PFSK-1 (cell line): ENCODE results near the gene NXPE3. TPM values are rescaled to one million over a fixed set of nuclear protein-coding genes. Genes with fewer than 3 reads are reported as not detected.

ENCODE experiments used
- FOXP2 ChIP-seq: optimal IDR thresholded peaks from 2 replicates; pipeline ENCODE3; 2011; ENCODE audit warnings: borderline replicate concordance, control low read depth, inconsistent platforms; ENCODE audit not compliant: insufficient read depth; ENCODE audit errors: extremely low read length, extremely low read depth
- POLR2AphosphoS5 ChIP-seq: IDR thresholded peaks from 2 replicates; pipeline ENCODE4 v1.6.1; 2012; ENCODE audit warnings: low read depth, mild to moderate bottlenecking, control low read depth, low read length, moderate library complexity
- SIN3A ChIP-seq: IDR thresholded peaks from 2 replicates; pipeline ENCODE4 v1.6.1; 2012; ENCODE audit warnings: mild to moderate bottlenecking, low read length, moderate library complexity, borderline replicate concordance; ENCODE audit not compliant: insufficient read depth
- TAF1 ChIP-seq: IDR thresholded peaks from 2 replicates; pipeline ENCODE4 v1.6.1; 2012; ENCODE audit warnings: low read length, control low read depth, borderline replicate concordance; ENCODE audit not compliant: insufficient read depth
- polyA plus RNA-seq: library from polyadenylated mRNA; unstranded; fragments of >200 nt; gene quantifications from one replicate; pipeline ENCODE4 v1.2.1, GENCODE V29; 2012; ENCODE audit warnings: low read depth, missing spikeins; ENCODE audit not compliant: insufficient read length
- TF ChIP-seq, protein P1 (sequence below), 2 experiments: IDR thresholded peaks; 2 replicates each; pipeline versions ENCODE4 v1.6.1 to v1.8.0; 2011 to 2012; ENCODE audit warnings: low read depth in 2 of 2, low read length in 2 of 2, control low read depth in 1 of 2, inconsistent platforms in 1 of 2, mild to moderate bottlenecking in 1 of 2, moderate library complexity in 1 of 2; ENCODE audit not compliant: insufficient read depth in 1 of 2

Gene NXPE3
- polyA plus RNA-seq, result 4.9 TPM

DNA sequence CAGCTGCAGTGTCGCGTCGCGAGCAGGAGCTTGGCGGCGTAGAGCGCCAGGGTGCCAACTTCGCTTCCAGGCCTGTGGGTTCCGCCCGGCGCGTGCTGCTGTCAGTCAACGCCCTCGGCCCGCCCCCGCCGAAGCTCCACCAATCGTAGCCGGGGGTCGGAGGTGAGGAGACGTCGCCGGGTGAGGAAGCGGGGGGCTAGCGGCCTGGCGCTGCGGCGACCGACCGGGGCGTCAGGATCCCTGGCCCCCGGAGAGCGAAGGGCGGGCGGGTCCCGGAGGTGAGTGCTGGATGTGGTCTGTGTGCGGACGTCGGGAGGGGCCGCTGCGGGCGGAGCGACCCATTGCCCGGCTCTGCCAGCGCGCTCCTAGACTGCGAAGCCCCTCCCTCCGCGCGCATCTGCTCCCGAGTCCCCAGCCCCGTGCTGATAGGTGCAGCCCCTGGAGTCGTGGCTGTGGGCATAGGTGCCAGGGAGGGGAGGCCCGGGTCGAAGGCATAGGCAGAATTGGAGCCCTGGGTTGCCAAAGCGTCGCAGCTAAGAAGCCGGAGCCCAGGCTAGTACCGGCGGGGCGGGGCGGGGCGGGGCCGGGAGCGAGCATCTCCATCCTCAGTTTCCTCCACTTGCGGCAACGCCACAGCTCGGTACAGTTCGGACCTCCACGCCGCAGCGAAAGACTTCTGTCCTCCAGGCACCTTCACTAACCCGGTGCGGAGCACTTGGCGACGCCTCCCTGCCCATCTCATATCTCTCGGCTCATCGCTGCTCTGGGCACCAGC is at the start of gene NXPE3:
NXPE3 (plus strand) TSS at position 165 of the 775 bp plus-strand sequence. CDS start 6,386 bp downstream, outside the sequence.
- peak; percentile 34; the same call in 1 of the 2 replicates for TF ChIP-seq POLR2AphosphoS5
- no peak for TF ChIP-seq SIN3A

DNA sequence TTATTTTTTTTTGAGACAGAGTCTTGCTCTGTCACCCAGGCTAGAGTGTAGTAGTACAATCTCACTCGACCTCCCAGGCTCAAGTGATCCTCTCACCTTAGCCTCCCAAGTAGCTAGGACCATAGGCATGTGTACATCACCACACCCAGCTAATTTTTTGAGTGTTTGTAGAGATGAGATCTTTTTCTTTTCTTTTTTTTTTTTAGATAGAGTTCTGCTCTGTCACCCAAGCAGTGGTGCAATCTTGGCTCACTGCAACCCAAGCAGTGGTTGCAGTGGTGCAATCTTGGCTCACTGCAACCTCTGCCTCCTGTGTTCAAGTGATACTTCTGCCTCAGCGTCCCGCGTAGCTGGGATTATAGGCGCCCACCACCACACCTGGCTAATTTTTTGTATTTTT is 49.4 kb upstream of the NXPE3 start:
- TF ChIP-seq FOXP2 (no peak), TAF1 (no peak), SIN3A (no peak), POLR2AphosphoS5 (no peak)
- TF ChIP-seq, protein P1, sequence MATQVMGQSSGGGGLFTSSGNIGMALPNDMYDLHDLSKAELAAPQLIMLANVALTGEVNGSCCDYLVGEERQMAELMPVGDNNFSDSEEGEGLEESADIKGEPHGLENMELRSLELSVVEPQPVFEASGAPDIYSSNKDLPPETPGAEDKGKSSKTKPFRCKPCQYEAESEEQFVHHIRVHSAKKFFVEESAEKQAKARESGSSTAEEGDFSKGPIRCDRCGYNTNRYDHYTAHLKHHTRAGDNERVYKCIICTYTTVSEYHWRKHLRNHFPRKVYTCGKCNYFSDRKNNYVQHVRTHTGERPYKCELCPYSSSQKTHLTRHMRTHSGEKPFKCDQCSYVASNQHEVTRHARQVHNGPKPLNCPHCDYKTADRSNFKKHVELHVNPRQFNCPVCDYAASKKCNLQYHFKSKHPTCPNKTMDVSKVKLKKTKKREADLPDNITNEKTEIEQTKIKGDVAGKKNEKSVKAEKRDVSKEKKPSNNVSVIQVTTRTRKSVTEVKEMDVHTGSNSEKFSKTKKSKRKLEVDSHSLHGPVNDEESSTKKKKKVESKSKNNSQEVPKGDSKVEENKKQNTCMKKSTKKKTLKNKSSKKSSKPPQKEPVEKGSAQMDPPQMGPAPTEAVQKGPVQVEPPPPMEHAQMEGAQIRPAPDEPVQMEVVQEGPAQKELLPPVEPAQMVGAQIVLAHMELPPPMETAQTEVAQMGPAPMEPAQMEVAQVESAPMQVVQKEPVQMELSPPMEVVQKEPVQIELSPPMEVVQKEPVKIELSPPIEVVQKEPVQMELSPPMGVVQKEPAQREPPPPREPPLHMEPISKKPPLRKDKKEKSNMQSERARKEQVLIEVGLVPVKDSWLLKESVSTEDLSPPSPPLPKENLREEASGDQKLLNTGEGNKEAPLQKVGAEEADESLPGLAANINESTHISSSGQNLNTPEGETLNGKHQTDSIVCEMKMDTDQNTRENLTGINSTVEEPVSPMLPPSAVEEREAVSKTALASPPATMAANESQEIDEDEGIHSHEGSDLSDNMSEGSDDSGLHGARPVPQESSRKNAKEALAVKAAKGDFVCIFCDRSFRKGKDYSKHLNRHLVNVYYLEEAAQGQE (IDR thresholded peaks at IDR 0.05; ENCODE audit: insufficient read depth in 1 of 2, low read depth in 2 of 2, low read length in 2 of 2), result no peak

DNA sequence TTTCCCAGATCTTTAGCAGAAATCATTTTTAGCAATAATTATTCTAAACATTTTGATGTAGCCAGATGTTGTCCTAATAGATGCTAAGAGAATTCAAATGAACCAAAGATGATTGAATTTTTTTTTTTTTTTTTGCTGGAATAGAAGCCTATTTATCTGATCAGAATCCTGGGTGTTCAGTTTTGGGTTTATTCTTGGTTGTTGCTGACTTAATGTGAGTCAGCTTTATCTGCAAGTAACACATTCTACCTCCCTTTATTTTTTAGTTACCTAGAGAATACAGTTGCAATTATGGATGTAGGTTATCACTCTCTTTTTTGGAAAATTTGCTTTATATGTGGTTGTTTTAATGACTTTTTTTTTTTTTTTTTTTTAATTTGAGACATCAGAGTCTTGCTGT is 48.2 kb upstream of the NXPE3 start:
- no peak for TF ChIP-seq POLR2AphosphoS5
- no peak for TF ChIP-seq SIN3A
- no peak for TF ChIP-seq FOXP2
- TF ChIP-seq, protein P1 (IDR thresholded peaks at IDR 0.05; ENCODE audit: insufficient read depth in 1 of 2, low read depth in 2 of 2, low read length in 2 of 2), result no peak

DNA sequence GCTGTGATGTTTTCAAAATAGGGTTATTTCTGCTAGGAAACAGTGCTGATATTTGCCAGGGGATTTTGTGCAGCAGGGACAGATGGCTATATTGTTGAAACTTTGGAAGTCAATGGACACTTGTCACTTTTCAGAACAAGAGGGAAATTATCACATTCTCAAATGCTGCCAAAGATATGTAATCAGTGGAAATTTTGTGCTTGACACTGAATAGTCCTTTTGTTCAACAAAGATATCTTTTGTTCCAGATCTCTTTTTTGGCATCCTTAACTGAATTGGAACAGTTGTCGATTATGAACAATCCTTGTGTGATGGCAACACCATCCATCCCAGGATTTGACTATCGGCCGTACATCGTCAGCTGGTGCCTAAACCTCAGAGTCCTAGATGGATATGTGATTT is 46.8 kb upstream of the NXPE3 start:
- no peak for TF ChIP-seq TAF1

DNA sequence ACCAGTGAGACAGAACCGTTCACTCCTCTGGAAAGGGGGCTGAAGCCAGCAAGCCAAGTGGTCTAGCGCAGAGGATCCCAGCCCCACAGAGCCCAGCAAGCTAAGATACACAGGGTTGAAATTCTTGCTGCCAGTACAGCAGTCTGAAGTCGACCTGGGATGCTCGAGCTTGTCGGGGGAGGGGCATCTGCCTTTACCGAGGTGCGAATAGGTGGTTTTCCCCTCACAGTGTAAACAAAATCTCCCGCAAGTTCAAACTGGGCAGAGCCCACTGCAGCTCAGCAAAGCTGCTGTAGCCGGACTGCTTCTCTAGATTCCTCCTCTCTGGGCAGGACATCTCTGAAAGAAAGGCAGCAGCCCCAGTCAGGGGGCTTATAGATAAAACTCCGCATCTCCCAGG is 43.2 kb upstream of the NXPE3 start:
- TF ChIP-seq, protein P1 (IDR thresholded peaks at IDR 0.05; ENCODE audit: insufficient read depth in 1 of 2, low read depth in 2 of 2, low read length in 2 of 2), result no peak
- TF ChIP-seq TAF1, result no peak
- TF ChIP-seq SIN3A, result no peak
- TF ChIP-seq POLR2AphosphoS5, result no peak
- no peak for TF ChIP-seq FOXP2

DNA sequence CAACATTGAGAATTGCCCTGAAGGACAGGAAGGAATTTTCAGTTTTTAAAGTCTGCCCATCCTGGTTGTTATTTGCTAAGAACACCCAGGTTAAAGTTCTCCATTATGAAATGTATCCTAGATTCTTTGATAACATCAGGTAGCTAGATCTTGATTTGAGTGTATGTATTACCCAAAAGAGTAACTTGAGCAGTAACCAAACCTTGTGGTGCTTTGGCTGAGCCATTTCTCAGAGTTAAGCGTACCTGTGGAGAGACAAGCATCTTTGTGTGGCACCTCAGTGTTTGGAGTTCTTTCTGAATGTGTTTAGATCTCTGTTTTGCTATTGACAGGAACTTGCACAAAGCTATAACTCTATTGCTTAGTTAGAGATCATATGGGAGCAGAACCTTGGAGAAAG is 34.2 kb upstream of the NXPE3 start:
- TF ChIP-seq TAF1, result no peak
- TF ChIP-seq POLR2AphosphoS5, result no peak
- no peak for TF ChIP-seq FOXP2
- TF ChIP-seq SIN3A, result no peak
- TF ChIP-seq, protein P1 (IDR thresholded peaks at IDR 0.05; ENCODE audit: insufficient read depth in 1 of 2, low read depth in 2 of 2, low read length in 2 of 2), result no peak
